HCT116 (cell line): ENCODE measurements around the gene ACP5. TPM values are rescaled to one million over a fixed set of nuclear protein-coding genes. Genes with fewer than 3 reads are reported as not detected.

Experiments
- ATAC-seq: fragments of 200-7000 bp; cut with Tn5 transposase; 2 replicates; pipeline ENCODE4 v1.9.1; 2020; ENCODE audit warnings: mild to moderate bottlenecking, moderate library complexity
- BruUV-seq: library from RNA; stranded (reverse); fragments of 400-500 nt; replicated peaks from 2 replicates; lab custom pipeline; 2021; lab: Mats Ljungman, UMichigan
- CTCF ChIA-PET: fragments of 300-600 bp; sonication (Branson Sonifier 250); formaldehyde crosslinking; loops from one replicate; lab custom pipeline; 2021; ENCODE audit warnings: antibody characterized with exemption; lab: Charles Lee
- POLR2A ChIA-PET: fragments of 300-600, 350-600 bp; sonication (Branson Sonifier 250); formaldehyde crosslinking; loops from one replicate; lab custom pipeline; 2021; ENCODE audit warnings: antibody characterized with exemption; lab: Charles Lee
- RAD21 ChIA-PET, 2 experiments: fragments of 300-600 bp; sonication (Branson Sonifier 250); formaldehyde crosslinking; loops; one replicate each; lab custom pipeline; 2023; ENCODE audit warnings: low total read pairs in 2 of 2; ENCODE audit not compliant: uncharacterized antibody in 2 of 2, unreplicated experiment in 2 of 2, low non-redundant PET in 1 of 2; lab: Charles Lee
- DNase-seq: peaks from one replicate; pipeline ENCODE4 v3.0.0-alpha.2; 2010; ENCODE audit warnings: low read depth, low spot score
- H2AFZ ChIP-seq: fragments of 200-600 bp; shearing (Covaris generic), sonication (generic); 2 replicates; pipeline ENCODE4 v1.6.1; 2017; ENCODE audit warnings: low read depth, mixed run types, mixed read lengths, antibody characterized with exemption, low read length; ENCODE audit not compliant: poor library complexity, severe bottlenecking
- H3K27ac ChIP-seq: 2 replicates; pipeline ENCODE4 v1.5.1; 2012; ENCODE audit warnings: low read depth, low read length
- H3K27me3 ChIP-seq: fragments of 200-600 bp; sonication (generic); 2 replicates; pipeline ENCODE4 v1.6.1; 2016; ENCODE audit warnings: mixed run types, low read length, mixed read lengths; ENCODE audit not compliant: insufficient read depth
- H3K36me3 ChIP-seq, 2 experiments: fragments of 200-500 bp in 1 of 2; fragments of 200-600 bp in 1 of 2; sonication (Bioruptor generic) in 1 of 2; sonication (generic) in 1 of 2; 2 replicates each; pipeline versions ENCODE4 v1.5.1 to v1.6.1; 2014 to 2016; ENCODE audit warnings: low read length in 2 of 2, inconsistent platforms in 1 of 2, mixed read lengths in 1 of 2, mixed run types in 1 of 2; ENCODE audit not compliant: insufficient read depth in 2 of 2, control insufficient read depth in 1 of 2
- H3K4me1 ChIP-seq, 2 experiments: fragments of 200-600 bp in 1 of 2; sonication (generic) in 1 of 2; 2 replicates each; pipeline versions ENCODE4 v1.5.1 to v1.6.1; 2012 to 2017; ENCODE audit warnings: low read length in 2 of 2, inconsistent platforms in 1 of 2, mild to moderate bottlenecking in 1 of 2, mixed read lengths in 1 of 2, mixed run types in 1 of 2, moderate library complexity in 1 of 2; ENCODE audit not compliant: insufficient read depth in 2 of 2, control insufficient read depth in 1 of 2
- H3K4me2 ChIP-seq: fragments of 200-600 bp; sonication (generic); 2 replicates; pipeline ENCODE4 v1.6.1; 2017; ENCODE audit warnings: mixed run types, low read length, mixed read lengths
- H3K4me3 ChIP-seq, 2 experiments: fragments of 200-600 bp in 1 of 2; sonication (generic) in 1 of 2; replicated peaks in 1 of 2; 2 replicates each; pipeline ENCODE4 v1.5.1; 2011 to 2016; ENCODE audit warnings: low read length in 2 of 2, control low read depth in 1 of 2, low read depth in 1 of 2, mild to moderate bottlenecking in 1 of 2, mixed read lengths in 1 of 2, mixed run types in 1 of 2
- H3K79me2 ChIP-seq: fragments of 200-600 bp; sonication (generic); 2 replicates; pipeline ENCODE4 v1.6.1; 2017; ENCODE audit warnings: mild to moderate bottlenecking, mixed run types, low read length, moderate library complexity, mixed read lengths; ENCODE audit not compliant: insufficient read depth
- H3K9ac ChIP-seq: fragments of 200-600 bp; sonication (generic); 2 replicates; pipeline ENCODE4 v1.6.1; 2016; ENCODE audit warnings: low read length, mixed read lengths
- H3K9me2 ChIP-seq: fragments of 200-600 bp; sonication (generic), shearing (Covaris generic); 2 replicates; pipeline ENCODE4 v1.6.1; 2017; ENCODE audit warnings: mixed run types, mild to moderate bottlenecking, moderate library complexity; ENCODE audit not compliant: insufficient read depth
- H3K9me3 ChIP-seq, 2 experiments: fragments of 200-500 bp in 1 of 2; fragments of 200-600 bp in 1 of 2; sonication (Bioruptor generic) in 1 of 2; sonication (generic) in 1 of 2; 2 replicates each; pipeline ENCODE4 v1.6.1; 2014 to 2017; ENCODE audit warnings: low read length in 2 of 2, mixed read lengths in 2 of 2, inconsistent platforms in 1 of 2, low read depth in 1 of 2, mild to moderate bottlenecking in 1 of 2, mixed run types in 1 of 2, moderate library complexity in 1 of 2; ENCODE audit not compliant: control insufficient read depth in 1 of 2, insufficient read depth in 1 of 2
- H4K20me1 ChIP-seq: fragments of 200-600 bp; sonication (generic), shearing (Covaris generic); 2 replicates; pipeline ENCODE4 v1.6.1; 2017; ENCODE audit warnings: mixed run types, mild to moderate bottlenecking, moderate library complexity; ENCODE audit not compliant: insufficient read depth
- ATF3 ChIP-seq: IDR thresholded peaks from 2 replicates; pipeline ENCODE4 v1.6.1; 2012
- CTCF ChIP-seq, 3 experiments: fragments of 200-600 bp in 1 of 3; sonication (generic) in 1 of 3; IDR thresholded peaks in 2 of 3; conservative IDR thresholded peaks in 1 of 3; 2 replicates each; pipeline ENCODE4 v1.5.1; 2012 to 2017; ENCODE audit warnings: low read depth in 2 of 3, low read length in 2 of 3, antibody characterized with exemption in 1 of 3, borderline replicate concordance in 1 of 3, control low read depth in 1 of 3, mild to moderate bottlenecking in 1 of 3, mixed read lengths in 1 of 3, mixed run types in 1 of 3, moderate library complexity in 1 of 3; ENCODE audit not compliant: insufficient read depth in 1 of 3
- EGR1 ChIP-seq: IDR thresholded peaks from 2 replicates; pipeline ENCODE4 v1.6.1; 2012; ENCODE audit warnings: low read depth
- EZH2phosphoT487 ChIP-seq: fragments of 200-600 bp; IDR thresholded peaks from 2 replicates; pipeline ENCODE4 v1.6.1; 2018; ENCODE audit warnings: antibody characterized with exemption, borderline replicate concordance
- RAD21 ChIP-seq: IDR thresholded peaks from 2 replicates; pipeline ENCODE4 v1.6.1; 2012; ENCODE audit warnings: low read depth, mild to moderate bottlenecking
- SIN3A ChIP-seq: IDR thresholded peaks from 2 replicates; pipeline ENCODE4 v1.6.1; 2012; ENCODE audit warnings: low read depth
- SRF ChIP-seq: IDR thresholded peaks from 2 replicates; pipeline ENCODE4 v1.6.1; 2012; ENCODE audit warnings: low read depth
- TCF7L2 ChIP-seq: IDR thresholded peaks from 2 replicates; pipeline ENCODE4 v1.7.0; 2011; ENCODE audit warnings: borderline replicate concordance, inconsistent platforms; ENCODE audit not compliant: insufficient read depth, insufficient read length; ENCODE audit errors: extremely low read depth
- ZBTB33 ChIP-seq: IDR thresholded peaks from 2 replicates; pipeline ENCODE4 v1.6.1; 2011; ENCODE audit warnings: mild to moderate bottlenecking, low read length, moderate library complexity; ENCODE audit not compliant: insufficient replicate concordance; ENCODE audit errors: extremely low read depth
- intact Hi-C: fragments of 100-400 bp; cut with micrococcal nuclease; formaldehyde crosslinking; loops from 2 replicates; pipeline ENCODE4 v1.10.0; 2022
- total RNA-seq: library from RNA; stranded (reverse); gene quantifications from one replicate; pipeline ENCODE4 v1.2.1, GENCODE V29; 2021; ENCODE audit not compliant: unreplicated experiment
- TF ChIP-seq, protein P1 (sequence below): IDR thresholded peaks from 2 replicates; pipeline ENCODE4 v1.6.1; 2012; ENCODE audit warnings: low read depth
- TF ChIP-seq, protein P2 (sequence below): IDR thresholded peaks from 2 replicates; pipeline ENCODE4 v1.6.1; 2012

ACP5 gene
- total RNA-seq, 1 experiment from 2014 or later = 1.2 TPM

GRCh38 chr19:11555246-11555645, 22.2 kb downstream of the ACP5 start:
- no TSS peak for BruUV-seq
- no peak overlapping the region for H3K9ac ChIP-seq
- no peaks in the 10 kb centered on the region for H4K20me1 ChIP-seq
- H2AFZ ChIP-seq = no peak overlapping the region
- CTCF ChIA-PET = no interaction called here
- H3K9me2 ChIP-seq = no peaks in the 10 kb centered on the region
- peaks cover 11 to 17% of the 10 kb centered on the region in 2 experiments; a peak in 3 of 4 replicates for H3K36me3 ChIP-seq
- intact Hi-C loops = loop anchor here (5.0 kb wide), 1 partner anchor 432 kb away; no protein-coding TSS in a partner anchor
- POLR2A ChIA-PET = no interaction called here
- RAD21 ChIA-PET = no interaction called here
- no peak overlapping the region for H3K4me2 ChIP-seq
- peaks cover 50% of the 10 kb centered on the region for H3K79me2 ChIP-seq
- no peak for DNase-seq
- H3K9me3 ChIP-seq = no peaks in the 10 kb centered on the region
- no peak overlapping the region for H3K4me3 ChIP-seq
- TF ChIP-seq, protein P1, sequence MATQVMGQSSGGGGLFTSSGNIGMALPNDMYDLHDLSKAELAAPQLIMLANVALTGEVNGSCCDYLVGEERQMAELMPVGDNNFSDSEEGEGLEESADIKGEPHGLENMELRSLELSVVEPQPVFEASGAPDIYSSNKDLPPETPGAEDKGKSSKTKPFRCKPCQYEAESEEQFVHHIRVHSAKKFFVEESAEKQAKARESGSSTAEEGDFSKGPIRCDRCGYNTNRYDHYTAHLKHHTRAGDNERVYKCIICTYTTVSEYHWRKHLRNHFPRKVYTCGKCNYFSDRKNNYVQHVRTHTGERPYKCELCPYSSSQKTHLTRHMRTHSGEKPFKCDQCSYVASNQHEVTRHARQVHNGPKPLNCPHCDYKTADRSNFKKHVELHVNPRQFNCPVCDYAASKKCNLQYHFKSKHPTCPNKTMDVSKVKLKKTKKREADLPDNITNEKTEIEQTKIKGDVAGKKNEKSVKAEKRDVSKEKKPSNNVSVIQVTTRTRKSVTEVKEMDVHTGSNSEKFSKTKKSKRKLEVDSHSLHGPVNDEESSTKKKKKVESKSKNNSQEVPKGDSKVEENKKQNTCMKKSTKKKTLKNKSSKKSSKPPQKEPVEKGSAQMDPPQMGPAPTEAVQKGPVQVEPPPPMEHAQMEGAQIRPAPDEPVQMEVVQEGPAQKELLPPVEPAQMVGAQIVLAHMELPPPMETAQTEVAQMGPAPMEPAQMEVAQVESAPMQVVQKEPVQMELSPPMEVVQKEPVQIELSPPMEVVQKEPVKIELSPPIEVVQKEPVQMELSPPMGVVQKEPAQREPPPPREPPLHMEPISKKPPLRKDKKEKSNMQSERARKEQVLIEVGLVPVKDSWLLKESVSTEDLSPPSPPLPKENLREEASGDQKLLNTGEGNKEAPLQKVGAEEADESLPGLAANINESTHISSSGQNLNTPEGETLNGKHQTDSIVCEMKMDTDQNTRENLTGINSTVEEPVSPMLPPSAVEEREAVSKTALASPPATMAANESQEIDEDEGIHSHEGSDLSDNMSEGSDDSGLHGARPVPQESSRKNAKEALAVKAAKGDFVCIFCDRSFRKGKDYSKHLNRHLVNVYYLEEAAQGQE = no peak
- TF ChIP-seq RAD21 (no peak), EGR1 (no peak)
- TF ChIP-seq, protein P2, sequence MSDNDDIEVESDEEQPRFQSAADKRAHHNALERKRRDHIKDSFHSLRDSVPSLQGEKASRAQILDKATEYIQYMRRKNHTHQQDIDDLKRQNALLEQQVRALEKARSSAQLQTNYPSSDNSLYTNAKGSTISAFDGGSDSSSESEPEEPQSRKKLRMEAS = no peak
- no peak overlapping the region for H3K27ac ChIP-seq
- no peaks in the 10 kb centered on the region for H3K27me3 ChIP-seq
- peaks cover 0 to 14% of the 10 kb centered on the region in 2 experiments; a peak in 2 of 4 replicates for H3K4me1 ChIP-seq
- no peak for ATAC-seq

GRCh38 chr19:11554160-11554559, 23.3 kb downstream of the ACP5 start:
- ChIA-PET POLR2A (no interaction called here), CTCF (no interaction called here), RAD21 (no interaction called here)
- intact Hi-C loops = no loop called here
- peaks cover 11 to 17% of the 10 kb centered on the region in 2 experiments; a peak in 3 of 4 replicates for H3K36me3 ChIP-seq
- no peak overlapping the region for H3K27ac ChIP-seq
- peaks cover 0 to 6% of the 10 kb centered on the region in 2 experiments; a peak in 1 of 4 replicates for H3K4me1 ChIP-seq
- H3K4me3 ChIP-seq = no peak overlapping the region
- no TSS peak for BruUV-seq
- no peak for ATAC-seq
- no peaks in the 10 kb centered on the region for H3K9me3 ChIP-seq
- H3K9me2 ChIP-seq = no peaks in the 10 kb centered on the region
- no peaks in the 10 kb centered on the region for H3K27me3 ChIP-seq
- no peak overlapping the region for H2AFZ ChIP-seq
- no peak overlapping the region for H3K9ac ChIP-seq
- no peaks in the 10 kb centered on the region for H4K20me1 ChIP-seq
- H3K79me2 ChIP-seq = peaks cover 46% of the 10 kb centered on the region
- DNase-seq = no peak
- H3K4me2 ChIP-seq = no peak overlapping the region
- TF ChIP-seq SIN3A = no peak
- TF ChIP-seq TCF7L2 = no peak
- TF ChIP-seq, protein P2 = no peak
- TF ChIP-seq CTCF (IDR thresholded peaks at IDR 0.05 in 2 of 3, conservative IDR thresholded peaks at IDR 0.05 in 1 of 3; ENCODE audit: borderline replicate concordance in 1 of 3, insufficient read depth in 1 of 3, low read depth in 2 of 3, low read length in 2 of 3) = no peak
- no peak for TF ChIP-seq SRF
- no peak for TF ChIP-seq EZH2phosphoT487
- TF ChIP-seq ZBTB33 = no peak
- no peak for TF ChIP-seq ATF3
